ENCODE results near the gene P3H3. TPM values are rescaled to one million over a fixed set of nuclear protein-coding genes. Genes with fewer than 3 reads are reported as not detected.

P3H3 gene
- total and polyA plus RNA-seq, 2 experiments from 2014 or later, result 16.4 to 38.2 TPM

DNA sequence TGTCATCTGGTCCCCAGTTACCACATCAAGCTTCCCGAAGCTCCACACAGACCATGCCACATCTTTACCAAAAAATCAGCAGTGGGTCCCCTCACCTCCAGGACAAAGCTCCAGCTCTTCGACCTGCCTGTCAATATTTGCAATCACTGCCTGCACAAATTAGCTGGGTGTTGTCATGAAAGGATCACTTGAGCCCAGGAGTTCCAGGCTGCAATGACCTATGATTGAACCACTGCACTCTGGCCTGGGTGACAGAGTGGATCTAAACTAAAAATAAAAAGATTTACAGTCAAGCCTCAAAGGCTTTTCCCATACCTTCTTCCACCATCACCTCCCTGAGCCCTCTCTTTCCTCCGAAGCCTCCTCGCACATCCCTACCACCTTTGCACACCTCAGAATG lies 31.6 kb upstream of the P3H3 start:
- ATAC-seq, result no peak
- Histone ChIP-seq H3K36me3 (ENCODE audit: insufficient read depth) (no peaks in the 10 kb centered on the region), H3K9me2 (ENCODE audit: insufficient read depth) (no peaks in the 10 kb centered on the region), H3K4me2 (no peak overlapping the region), H3F3A (replicated peaks; ENCODE audit: low read depth) (no peaks in the 10 kb centered on the region), H3K4me1 (ENCODE audit: insufficient read depth) (no peaks in the 10 kb centered on the region; the same call in 1 of the 2 replicates), H4K20me1 (replicated peaks; ENCODE audit: insufficient read depth) (no peaks in the 10 kb centered on the region), H3K27me3 (ENCODE audit: insufficient read depth) (no peaks in the 10 kb centered on the region), H2AFZ (no peak overlapping the region), H3K27ac (ENCODE audit: low read depth) (no peak overlapping the region), H3K79me2 (replicated peaks; ENCODE audit: insufficient read depth) (no peaks in the 10 kb centered on the region), H3K4me3 (no peak overlapping the region)
- Mint-ChIP-seq H3K36me3 (ENCODE audit: low read depth) (no peaks in the 10 kb centered on the region; the same call in 2 of the 3 replicates), H3K4me3 (no peak overlapping the region), H3K27ac (no peak overlapping the region), H3K27me3 (ENCODE audit: insufficient read depth, low read depth, poor library complexity) (peaks cover 15% of the 10 kb centered on the region), H3K9me3 (no peaks in the 10 kb centered on the region), H3K4me1 (peaks cover 14% of the 10 kb centered on the region)
- TF ChIP-seq EZH2 (IDR thresholded peaks at IDR 0.05; ENCODE audit: low read depth, unreplicated experiment) (no peak), JUNB (IDR thresholded peaks at IDR 0.05; ENCODE audit: unreplicated experiment) (no peak), POLR2AphosphoS5 (IDR thresholded peaks at IDR 0.05; ENCODE audit: low read depth) (no peak), CREB1 (CRISPR knock-in tag; IDR thresholded peaks at IDR 0.05; ENCODE audit: low read depth) (no peak), NANOG (IDR thresholded peaks at IDR 0.05; ENCODE audit: borderline replicate concordance) (no peak), ZNF114 (CRISPR knock-in tag; IDR thresholded peaks at IDR 0.05) (no peak), EZH2phosphoT487 (IDR thresholded peaks at IDR 0.05; ENCODE audit: unreplicated experiment) (no peak), ZNF331 (CRISPR knock-in tag; IDR thresholded peaks at IDR 0.05; ENCODE audit: low read depth) (no peak)
- TF ChIP-seq, protein P1, sequence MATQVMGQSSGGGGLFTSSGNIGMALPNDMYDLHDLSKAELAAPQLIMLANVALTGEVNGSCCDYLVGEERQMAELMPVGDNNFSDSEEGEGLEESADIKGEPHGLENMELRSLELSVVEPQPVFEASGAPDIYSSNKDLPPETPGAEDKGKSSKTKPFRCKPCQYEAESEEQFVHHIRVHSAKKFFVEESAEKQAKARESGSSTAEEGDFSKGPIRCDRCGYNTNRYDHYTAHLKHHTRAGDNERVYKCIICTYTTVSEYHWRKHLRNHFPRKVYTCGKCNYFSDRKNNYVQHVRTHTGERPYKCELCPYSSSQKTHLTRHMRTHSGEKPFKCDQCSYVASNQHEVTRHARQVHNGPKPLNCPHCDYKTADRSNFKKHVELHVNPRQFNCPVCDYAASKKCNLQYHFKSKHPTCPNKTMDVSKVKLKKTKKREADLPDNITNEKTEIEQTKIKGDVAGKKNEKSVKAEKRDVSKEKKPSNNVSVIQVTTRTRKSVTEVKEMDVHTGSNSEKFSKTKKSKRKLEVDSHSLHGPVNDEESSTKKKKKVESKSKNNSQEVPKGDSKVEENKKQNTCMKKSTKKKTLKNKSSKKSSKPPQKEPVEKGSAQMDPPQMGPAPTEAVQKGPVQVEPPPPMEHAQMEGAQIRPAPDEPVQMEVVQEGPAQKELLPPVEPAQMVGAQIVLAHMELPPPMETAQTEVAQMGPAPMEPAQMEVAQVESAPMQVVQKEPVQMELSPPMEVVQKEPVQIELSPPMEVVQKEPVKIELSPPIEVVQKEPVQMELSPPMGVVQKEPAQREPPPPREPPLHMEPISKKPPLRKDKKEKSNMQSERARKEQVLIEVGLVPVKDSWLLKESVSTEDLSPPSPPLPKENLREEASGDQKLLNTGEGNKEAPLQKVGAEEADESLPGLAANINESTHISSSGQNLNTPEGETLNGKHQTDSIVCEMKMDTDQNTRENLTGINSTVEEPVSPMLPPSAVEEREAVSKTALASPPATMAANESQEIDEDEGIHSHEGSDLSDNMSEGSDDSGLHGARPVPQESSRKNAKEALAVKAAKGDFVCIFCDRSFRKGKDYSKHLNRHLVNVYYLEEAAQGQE (IDR thresholded peaks at IDR 0.05; ENCODE audit: unreplicated experiment), result no peak
- TF ChIP-seq, protein P2, sequence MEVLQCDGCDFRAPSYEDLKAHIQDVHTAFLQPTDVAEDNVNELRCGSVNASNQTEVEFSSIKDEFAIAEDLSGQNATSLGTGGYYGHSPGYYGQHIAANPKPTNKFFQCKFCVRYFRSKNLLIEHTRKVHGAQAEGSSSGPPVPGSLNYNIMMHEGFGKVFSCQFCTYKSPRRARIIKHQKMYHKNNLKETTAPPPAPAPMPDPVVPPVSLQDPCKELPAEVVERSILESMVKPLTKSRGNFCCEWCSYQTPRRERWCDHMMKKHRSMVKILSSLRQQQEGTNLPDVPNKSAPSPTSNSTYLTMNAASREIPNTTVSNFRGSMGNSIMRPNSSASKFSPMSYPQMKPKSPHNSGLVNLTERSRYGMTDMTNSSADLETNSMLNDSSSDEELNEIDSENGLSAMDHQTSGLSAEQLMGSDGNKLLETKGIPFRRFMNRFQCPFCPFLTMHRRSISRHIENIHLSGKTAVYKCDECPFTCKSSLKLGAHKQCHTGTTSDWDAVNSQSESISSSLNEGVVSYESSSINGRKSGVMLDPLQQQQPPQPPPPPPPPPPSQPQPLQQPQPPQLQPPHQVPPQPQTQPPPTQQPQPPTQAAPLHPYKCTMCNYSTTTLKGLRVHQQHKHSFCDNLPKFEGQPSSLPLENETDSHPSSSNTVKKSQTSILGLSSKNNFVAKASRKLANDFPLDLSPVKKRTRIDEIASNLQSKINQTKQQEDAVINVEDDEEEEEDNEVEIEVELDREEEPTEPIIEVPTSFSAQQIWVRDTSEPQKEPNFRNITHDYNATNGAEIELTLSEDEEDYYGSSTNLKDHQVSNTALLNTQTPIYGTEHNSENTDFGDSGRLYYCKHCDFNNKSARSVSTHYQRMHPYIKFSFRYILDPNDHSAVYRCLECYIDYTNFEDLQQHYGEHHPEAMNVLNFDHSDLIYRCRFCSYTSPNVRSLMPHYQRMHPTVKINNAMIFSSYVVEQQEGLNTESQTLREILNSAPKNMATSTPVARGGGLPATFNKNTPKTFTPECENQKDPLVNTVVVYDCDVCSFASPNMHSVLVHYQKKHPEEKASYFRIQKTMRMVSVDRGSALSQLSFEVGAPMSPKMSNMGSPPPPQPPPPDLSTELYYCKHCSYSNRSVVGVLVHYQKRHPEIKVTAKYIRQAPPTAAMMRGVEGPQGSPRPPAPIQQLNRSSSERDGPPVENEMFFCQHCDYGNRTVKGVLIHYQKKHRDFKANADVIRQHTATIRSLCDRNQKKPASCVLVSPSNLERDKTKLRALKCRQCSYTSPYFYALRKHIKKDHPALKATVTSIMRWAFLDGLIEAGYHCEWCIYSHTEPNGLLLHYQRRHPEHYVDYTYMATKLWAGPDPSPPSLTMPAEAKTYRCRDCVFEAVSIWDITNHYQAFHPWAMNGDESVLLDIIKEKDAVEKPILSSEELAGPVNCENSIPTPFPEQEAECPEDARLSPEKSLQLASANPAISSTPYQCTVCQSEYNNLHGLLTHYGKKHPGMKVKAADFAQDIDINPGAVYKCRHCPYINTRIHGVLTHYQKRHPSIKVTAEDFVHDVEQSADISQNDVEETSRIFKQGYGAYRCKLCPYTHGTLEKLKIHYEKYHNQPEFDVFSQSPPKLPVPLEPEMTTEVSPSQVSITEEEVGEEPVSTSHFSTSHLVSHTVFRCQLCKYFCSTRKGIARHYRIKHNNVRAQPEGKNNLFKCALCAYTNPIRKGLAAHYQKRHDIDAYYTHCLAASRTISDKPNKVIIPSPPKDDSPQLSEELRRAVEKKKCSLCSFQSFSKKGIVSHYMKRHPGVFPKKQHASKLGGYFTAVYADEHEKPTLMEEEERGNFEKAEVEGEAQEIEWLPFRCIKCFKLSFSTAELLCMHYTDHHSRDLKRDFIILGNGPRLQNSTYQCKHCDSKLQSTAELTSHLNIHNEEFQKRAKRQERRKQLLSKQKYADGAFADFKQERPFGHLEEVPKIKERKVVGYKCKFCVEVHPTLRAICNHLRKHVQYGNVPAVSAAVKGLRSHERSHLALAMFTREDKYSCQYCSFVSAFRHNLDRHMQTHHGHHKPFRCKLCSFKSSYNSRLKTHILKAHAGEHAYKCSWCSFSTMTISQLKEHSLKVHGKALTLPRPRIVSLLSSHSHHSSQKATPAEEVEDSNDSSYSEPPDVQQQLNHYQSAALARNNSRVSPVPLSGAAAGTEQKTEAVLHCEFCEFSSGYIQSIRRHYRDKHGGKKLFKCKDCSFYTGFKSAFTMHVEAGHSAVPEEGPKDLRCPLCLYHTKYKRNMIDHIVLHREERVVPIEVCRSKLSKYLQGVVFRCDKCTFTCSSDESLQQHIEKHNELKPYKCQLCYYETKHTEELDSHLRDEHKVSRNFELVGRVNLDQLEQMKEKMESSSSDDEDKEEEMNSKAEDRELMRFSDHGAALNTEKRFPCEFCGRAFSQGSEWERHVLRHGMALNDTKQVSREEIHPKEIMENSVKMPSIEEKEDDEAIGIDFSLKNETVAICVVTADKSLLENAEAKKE (CRISPR knock-in tag; IDR thresholded peaks at IDR 0.05), result no peak
- DNase-seq (ENCODE audit: low spot score), result no peak
